Vagina (tissue), 2 donors: Measurements from ENCODE around the gene SORCS2.

ENCODE experiments used
- POLR2A ChIP-seq, 2 donors: fragments of 450-650 bp; IDR thresholded peaks; one replicate each; pipeline ENCODE4 v1.6.1; 2017; ENCODE audit warnings: antibody characterized with exemption in 2 of 2, mild to moderate bottlenecking in 2 of 2, moderate library complexity in 2 of 2
- TF ChIP-seq, protein P1 (sequence below), 3 experiments: fragments of 450-650 bp in 2 of 3; fragments of 200-600 bp in 1 of 3; sonication (generic) in 1 of 3; IDR thresholded peaks; one replicate each; pipeline ENCODE4 v1.5.1; 2017 to 2019; ENCODE audit warnings: antibody characterized with exemption in 3 of 3, mild to moderate bottlenecking in 2 of 3, moderate library complexity in 2 of 3

GRCh38 chr4:7680106-7680505 lies 487.8 kb downstream of the SORCS2 start:
- TF ChIP-seq, protein P1, sequence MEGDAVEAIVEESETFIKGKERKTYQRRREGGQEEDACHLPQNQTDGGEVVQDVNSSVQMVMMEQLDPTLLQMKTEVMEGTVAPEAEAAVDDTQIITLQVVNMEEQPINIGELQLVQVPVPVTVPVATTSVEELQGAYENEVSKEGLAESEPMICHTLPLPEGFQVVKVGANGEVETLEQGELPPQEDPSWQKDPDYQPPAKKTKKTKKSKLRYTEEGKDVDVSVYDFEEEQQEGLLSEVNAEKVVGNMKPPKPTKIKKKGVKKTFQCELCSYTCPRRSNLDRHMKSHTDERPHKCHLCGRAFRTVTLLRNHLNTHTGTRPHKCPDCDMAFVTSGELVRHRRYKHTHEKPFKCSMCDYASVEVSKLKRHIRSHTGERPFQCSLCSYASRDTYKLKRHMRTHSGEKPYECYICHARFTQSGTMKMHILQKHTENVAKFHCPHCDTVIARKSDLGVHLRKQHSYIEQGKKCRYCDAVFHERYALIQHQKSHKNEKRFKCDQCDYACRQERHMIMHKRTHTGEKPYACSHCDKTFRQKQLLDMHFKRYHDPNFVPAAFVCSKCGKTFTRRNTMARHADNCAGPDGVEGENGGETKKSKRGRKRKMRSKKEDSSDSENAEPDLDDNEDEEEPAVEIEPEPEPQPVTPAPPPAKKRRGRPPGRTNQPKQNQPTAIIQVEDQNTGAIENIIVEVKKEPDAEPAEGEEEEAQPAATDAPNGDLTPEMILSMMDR (IDR thresholded peaks at IDR 0.05) = no peak
- TF ChIP-seq POLR2A (IDR thresholded peaks at IDR 0.05) = no peak
